Hair follicle dermal papilla cell (primary cell): ENCODE data around the gene TNNC1. TPM values are rescaled to one million over a fixed set of nuclear protein-coding genes. Genes with fewer than 3 reads are reported as not detected.

Experiments
- total RNA-seq: library from RNA; depleted of rRNA; stranded (reverse); fragments of >200 nt; gene quantifications from 2 replicates; pipeline ENCODE4 v1.2.3, GENCODE V29; 2012

Gene TNNC1
- total RNA-seq = 3.1 and 5.5 TPM in 2 replicates

DNA sequence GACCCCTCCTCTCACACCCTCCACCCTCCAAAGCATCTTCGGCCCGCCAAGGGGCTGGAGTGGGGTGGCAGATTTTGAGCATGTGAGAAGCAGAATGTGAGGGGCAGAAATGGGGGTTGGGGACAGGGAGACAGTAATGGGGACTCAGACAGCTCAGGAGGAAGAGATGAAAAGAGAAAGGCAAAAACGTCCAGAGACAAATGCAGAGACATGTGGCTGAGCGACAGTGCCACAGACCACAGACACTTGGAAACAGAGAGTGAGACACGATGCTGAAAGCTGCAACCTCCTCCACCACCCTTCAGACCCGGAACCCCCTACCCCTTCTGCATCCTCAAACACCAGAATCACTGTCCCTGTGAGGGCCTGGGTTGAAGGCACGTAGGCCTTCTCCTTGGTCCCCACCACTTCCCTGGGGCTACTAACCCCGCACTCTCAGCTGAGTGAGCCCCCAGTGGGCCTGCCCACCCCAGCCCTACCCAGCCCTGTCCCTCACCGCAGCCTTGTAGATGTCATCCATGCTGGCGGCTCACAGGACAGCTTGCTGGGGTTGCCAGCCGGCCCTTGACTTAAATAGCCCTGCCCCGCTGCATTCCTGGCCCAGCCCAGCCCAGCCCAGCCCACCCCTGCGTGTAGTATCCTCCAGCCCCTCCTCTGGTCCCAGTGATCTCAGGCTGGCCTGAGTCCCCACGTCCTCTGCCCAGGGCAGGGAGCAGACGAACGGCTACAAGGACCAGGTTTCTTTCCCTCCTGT lies at the start of gene TNNC1:
Gene TNNC1, minus strand, starts transcription at position 546 of the 754 bp plus-strand sequence. Its CDS starts 26 bp downstream, at position 520.

DNA sequence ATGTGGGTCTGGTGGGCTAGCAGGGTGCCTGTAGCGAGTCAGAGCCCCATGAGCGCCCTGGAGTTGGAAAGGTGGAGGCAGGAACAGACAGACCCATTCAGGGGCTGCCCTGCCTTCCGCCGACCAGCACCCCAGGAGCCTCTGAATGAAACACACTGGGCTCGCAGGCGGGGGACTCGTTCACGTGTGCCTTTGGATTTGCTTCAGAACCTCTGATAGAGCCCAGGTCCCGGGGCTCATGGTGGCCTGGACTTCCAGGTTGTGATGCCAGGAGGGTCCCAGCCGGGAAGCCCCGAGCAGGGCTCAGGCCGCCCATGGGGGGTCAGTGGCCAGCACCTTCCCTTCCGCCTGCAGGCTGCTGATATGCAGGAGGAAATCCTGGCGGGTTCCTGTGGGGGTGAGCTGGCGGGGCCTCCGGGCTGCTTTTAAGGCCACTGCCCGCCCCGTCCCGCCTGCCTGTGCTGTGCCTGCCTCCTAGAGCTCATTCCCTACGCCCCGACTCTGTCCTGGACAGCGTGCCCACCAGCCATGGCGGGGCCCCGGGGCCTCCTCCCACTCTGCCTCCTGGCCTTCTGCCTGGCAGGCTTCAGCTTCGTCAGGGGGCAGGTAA lies 41.1 kb upstream of the TNNC1 start, which contains the start of gene STAB1:
Gene STAB1, plus strand, starts transcription at position 453 of the 610 bp plus-strand sequence. Its CDS starts 76 bp downstream, at position 529.

DNA sequence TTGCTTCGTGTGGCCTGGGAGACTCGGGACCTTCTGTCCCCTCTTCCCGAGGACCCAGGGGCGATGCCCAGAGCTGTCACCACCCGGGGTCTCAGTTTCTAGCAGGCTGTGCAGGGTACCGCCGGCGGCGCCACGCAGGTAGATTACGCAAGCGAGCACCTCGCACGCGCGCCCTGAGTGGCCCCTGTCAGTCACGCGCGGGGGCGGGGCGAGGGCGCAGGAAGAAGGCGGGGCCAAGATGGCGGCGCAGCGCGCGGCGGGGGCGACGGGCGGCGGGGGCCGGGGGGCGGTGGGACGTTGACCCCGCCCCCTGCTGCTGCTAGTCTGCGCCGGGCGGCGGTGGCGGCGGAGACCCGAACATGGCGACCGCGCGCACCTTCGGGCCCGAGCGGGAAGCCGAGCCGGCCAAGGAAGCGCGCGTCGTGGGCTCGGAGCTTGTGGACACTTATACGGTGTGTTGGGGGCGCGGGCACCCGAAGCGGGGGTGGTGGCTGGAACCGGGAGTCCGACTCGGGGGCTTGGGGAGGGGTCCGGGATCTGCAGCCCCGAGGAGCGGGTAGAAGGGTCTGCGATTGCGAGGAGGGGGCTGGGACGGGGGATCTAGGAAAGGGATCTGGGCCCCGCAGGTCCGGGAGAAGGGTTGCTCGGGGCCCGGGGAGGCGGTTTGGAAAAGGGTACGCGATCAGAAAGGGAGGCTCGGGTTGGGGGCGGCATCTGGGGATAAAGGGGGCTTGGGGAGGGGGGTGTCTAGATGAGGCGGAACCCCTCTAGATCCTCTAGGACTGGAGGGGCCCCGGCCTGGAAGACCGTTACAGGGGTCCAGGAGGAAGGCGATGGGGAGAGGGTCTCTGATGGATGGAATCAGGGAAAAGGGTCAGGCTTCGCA lies 1.7 kb upstream of the TNNC1 start, which contains the start of gene NISCH:
Gene NISCH, plus strand, starts transcription at position 322 of the 886 bp plus-strand sequence. Its CDS starts 38 bp downstream, at position 360.

DNA sequence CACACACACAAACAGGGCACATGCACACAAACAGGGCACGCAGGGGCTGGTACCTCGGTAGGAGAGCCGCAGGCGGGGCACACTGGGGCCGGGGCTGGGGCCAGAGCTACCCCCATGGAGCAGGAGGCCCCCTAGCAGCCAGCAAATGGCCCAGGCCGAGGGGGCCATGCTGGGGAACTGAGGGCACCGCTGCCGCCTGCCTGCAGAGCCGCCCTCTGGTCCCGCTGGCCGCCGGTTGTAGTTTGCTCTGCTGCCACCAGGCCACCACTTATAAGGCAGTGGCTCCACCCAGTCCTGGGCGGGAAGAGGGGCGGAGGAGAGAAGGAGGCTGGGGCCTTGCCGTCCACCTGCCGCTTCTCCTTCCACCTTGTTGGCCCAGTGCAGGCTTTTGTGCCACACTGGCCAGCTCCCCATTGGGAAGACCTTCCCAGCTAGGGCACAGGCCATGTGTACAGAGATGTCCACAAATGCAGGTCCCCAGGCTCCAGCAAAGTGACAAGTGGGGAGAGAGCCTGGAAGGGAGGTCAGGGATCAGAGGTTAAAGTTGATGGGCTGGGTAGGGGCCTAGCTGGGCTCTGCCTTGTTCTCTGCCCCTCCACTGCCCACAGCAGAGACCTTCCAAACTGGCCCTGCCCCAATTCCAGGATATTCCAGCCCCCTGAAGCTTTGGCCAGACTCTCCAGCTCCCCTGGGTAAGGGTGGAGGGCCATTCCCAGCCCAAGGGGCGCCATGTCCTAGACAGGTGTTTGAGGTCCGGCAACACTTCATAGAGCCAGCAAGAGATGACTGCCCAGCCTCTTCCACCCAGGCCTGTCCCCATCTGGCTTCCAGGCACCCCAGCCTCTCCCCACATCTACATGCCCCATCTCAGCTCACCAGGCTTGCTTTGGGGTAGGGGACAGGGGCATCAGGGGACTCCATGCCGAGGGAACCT lies 8.7 kb downstream of the TNNC1 start, which contains the start of gene SEMA3G:
Gene SEMA3G, minus strand, starts transcription at position 244 of the 934 bp plus-strand sequence. Its CDS starts 76 bp downstream, at position 168.

Other genes starting within 250 kb of the TNNC1 start
- under 0.01 TPM in 1 of 2 replicates, not detected in the other for gene TLR9, start 228.4 kb downstream of the TNNC1 start, total RNA-seq
- 139 and 150 TPM in 2 replicates for gene TWF2, start 214.9 kb downstream of the TNNC1 start, total RNA-seq
- 40.3 and 46.7 TPM in 2 replicates for gene PPM1M, start 208.3 kb downstream of the TNNC1 start, total RNA-seq
- gene WDR82, start 175.4 kb downstream of the TNNC1 start, total RNA-seq = 57.6 and 73.3 TPM in 2 replicates
- gene GLYCTK, start 166.2 kb downstream of the TNNC1 start, total RNA-seq = 11.9 and 12.0 TPM in 2 replicates
- 6.7 and 9.2 TPM in 2 replicates for gene DNAH1, start 137.7 kb downstream of the TNNC1 start, total RNA-seq
- gene BAP1, start 44.0 kb downstream of the TNNC1 start, total RNA-seq = 59.6 and 69.4 TPM in 2 replicates
- 3.2 and 3.9 TPM in 2 replicates for gene PHF7, start 43.4 kb downstream of the TNNC1 start, total RNA-seq
- 0.85 and 0.97 TPM in 2 replicates for gene SEMA3G, start 8.9 kb downstream of the TNNC1 start, total RNA-seq
- gene NISCH, start 1.6 kb upstream of the TNNC1 start, total RNA-seq = 94.7 and 106 TPM in 2 replicates
- gene STAB1, start 41.3 kb upstream of the TNNC1 start, total RNA-seq = 0.73 and 1.1 TPM in 2 replicates
- gene NT5DC2, start 79.8 kb upstream of the TNNC1 start, total RNA-seq = 59.1 and 84.9 TPM in 2 replicates
- gene UQCC5, start 82.6 kb upstream of the TNNC1 start, total RNA-seq = 1.9 and 2.9 TPM in 2 replicates
- 75.4 and 82.8 TPM in 2 replicates for gene PBRM1, start 231.9 kb upstream of the TNNC1 start, total RNA-seq
- 113 and 126 TPM in 2 replicates for gene GNL3, start 232.0 kb upstream of the TNNC1 start, total RNA-seq